Heart left ventricle (tissue), 13 donors: ENCODE data around the gene MSANTD3.

Experiments used
- CTCF ChIP-seq, 12 donors: fragments of 200-600 bp; sonication (generic) in 4 of 12; IDR thresholded peaks; one replicate each; pipeline versions ENCODE4 v1.5.0 to v1.8.0; 2018 to 2022; ENCODE audit warnings: antibody characterized with exemption in 12 of 12, mild to moderate bottlenecking in 5 of 12
- POLR2A ChIP-seq, 2 donors: fragments of 450-650 bp; IDR thresholded peaks; one replicate each; pipeline ENCODE4 v1.6.1; 2017; ENCODE audit warnings: antibody characterized with exemption in 2 of 2, mild to moderate bottlenecking in 2 of 2, moderate library complexity in 2 of 2
- donor health status: ischemic (EF 13 %, LVEDD 7.1; RV severe dilation, severe dysfunction).
- donor health status: DM: no; HTN: yes; CAD: no.
- donor health status: DM: no; HTN: no; CAD: no.
- donor health status: ischemic (EF 25% LVEDD 6.9; RV normal size, moderate dysfunction).
- donor health status: ischemic (EF 25% LVEDD 5.7; RV mildly dilated, moderate dysfunction).
- donor health status: ischemic (EF 35%, LVEDD 5.7; RV mildly dilated, moderate dysfunction).
- donor health status: nonischemic (EF 11% LVEDD 7.7; RV severe dilation, severe dysfunction).
- donor health status: DM: yes; HTN: yes; CAD: no.
- donor health status: PGD.
- donor health status: ischemic (EF 29% LVEDD 5.4; RV normal size, mild dysfunction).
- donor health status: nonischemic (EF 23%, LVEDD 6.1; RV moderate dilation, normal function).

- peak; percentile 89 to 100 (median 94) for TF ChIP-seq CTCF (IDR thresholded peaks at IDR 0.05)
- no peak for TF ChIP-seq POLR2A (IDR thresholded peaks at IDR 0.05)
Measured at GRCh38 chr9:100437860-100438805, 11.2 kb downstream of the MSANTD3 start.
